ENCODE results near the gene SPPL2B. TPM values are rescaled to one million over a fixed set of nuclear protein-coding genes. Genes with fewer than 3 reads are reported as not detected.

Gene SPPL2B
- total RNA-seq, 2 experiments from 2014 or later, result 106 to 111 TPM

GRCh38 chr19:2359992-2360685 lies 31.7 kb downstream of the SPPL2B start, which contains the start of gene TMPRSS9:
Gene TMPRSS9, plus strand, starts transcription at chr19:2360265. Its CDS starts 29,521 bp downstream, at chr19:2389786.
- no peak for TF ChIP-seq CTCF (IDR thresholded peaks at IDR 0.05)
- peaks cover 16 to 19% of the 10 kb centered on the region in 2 experiments for H3K27me3 ChIP-seq (ENCODE audit: control insufficient read depth in 1 of 2, insufficient read depth in 2 of 2, low read length in 2 of 2)
- CTCF ChIA-PET, result no interaction called here
- no peak within 1 kb of the TSS for H3K27ac ChIP-seq (ENCODE audit: low read depth in 1 of 2, low read length in 2 of 2)
- no peaks in the 10 kb centered on the region for H3K36me3 Mint-ChIP-seq (ENCODE audit: low read depth)
- no peak within 1 kb of the TSS for H3K4me3 Mint-ChIP-seq
- DNase-seq, result no peak
- no peaks in the 10 kb centered on the region for H3K9me3 Mint-ChIP-seq
- no peaks in the 10 kb centered on the region for H3K36me3 ChIP-seq (ENCODE audit: insufficient read depth, low read length)
- intact Hi-C loops (cut with DNase I, micrococcal nuclease), result no loop called here
- peaks cover 6% of the 10 kb centered on the region for H3K4me1 Mint-ChIP-seq (ENCODE audit: low read depth)
- no peak within 1 kb of the TSS for H3K27ac Mint-ChIP-seq
- peaks cover 0 to 8% of the 10 kb centered on the region in 2 experiments for H3K9me3 ChIP-seq (ENCODE audit: control insufficient read depth in 1 of 2, insufficient read depth in 1 of 2, low read length in 2 of 2)
- ATAC-seq (ENCODE audit: poor library complexity), result no peak
- H3K4me3 ChIP-seq (ENCODE audit: low read length), result no peak within 1 kb of the TSS
- H3K27me3 Mint-ChIP-seq, result peaks cover 12% of the 10 kb centered on the region
- peaks cover 10% of the 10 kb centered on the region for H3K4me1 ChIP-seq (ENCODE audit: insufficient read depth, low read length)
- POLR2A ChIA-PET, result no interaction called here

GRCh38 chr19:2360833-2361232 lies 32.3 kb downstream of the SPPL2B start:
- peaks cover 6% of the 10 kb centered on the region for H3K4me1 Mint-ChIP-seq (ENCODE audit: low read depth)
- H3K9me3 ChIP-seq (ENCODE audit: control insufficient read depth in 1 of 2, insufficient read depth in 1 of 2, low read length in 2 of 2), result peaks cover 0 to 8% of the 10 kb centered on the region in 2 experiments
- ChIA-PET POLR2A (no interaction called here), CTCF (no interaction called here)
- no peaks in the 10 kb centered on the region for H3K9me3 Mint-ChIP-seq
- no peak for TF ChIP-seq CTCF (IDR thresholded peaks at IDR 0.05)
- H3K36me3 Mint-ChIP-seq (ENCODE audit: low read depth), result no peaks in the 10 kb centered on the region
- ATAC-seq (ENCODE audit: poor library complexity) (no peak), DNase-seq (no peak)
- no peak overlapping the region for H3K27ac Mint-ChIP-seq
- peaks cover 10% of the 10 kb centered on the region for H3K4me1 ChIP-seq (ENCODE audit: insufficient read depth, low read length)
- peaks cover 12% of the 10 kb centered on the region for H3K27me3 Mint-ChIP-seq
- H3K4me3 ChIP-seq (ENCODE audit: low read length), result no peak overlapping the region
- H3K4me3 Mint-ChIP-seq, result no peak overlapping the region
- intact Hi-C loops (cut with DNase I, micrococcal nuclease), result no loop called here
- no peaks in the 10 kb centered on the region for H3K36me3 ChIP-seq (ENCODE audit: insufficient read depth, low read length)
- peaks cover 16 to 19% of the 10 kb centered on the region in 2 experiments for H3K27me3 ChIP-seq (ENCODE audit: control insufficient read depth in 1 of 2, insufficient read depth in 2 of 2, low read length in 2 of 2)
- no peak overlapping the region for H3K27ac ChIP-seq (ENCODE audit: low read depth in 1 of 2, low read length in 2 of 2)

- CTCF ChIA-PET, result no interaction called here
- Histone ChIP-seq H3K4me1 (ENCODE audit: insufficient read depth, low read length) (peaks cover 10% of the 10 kb centered on the region), H3K27me3 (ENCODE audit: control insufficient read depth in 1 of 2, insufficient read depth in 2 of 2, low read length in 2 of 2) (peaks cover 16 to 19% of the 10 kb centered on the region in 2 experiments), H3K4me3 (ENCODE audit: low read length) (no peak overlapping the region), H3K36me3 (ENCODE audit: insufficient read depth, low read length) (no peaks in the 10 kb centered on the region), H3K9me3 (ENCODE audit: control insufficient read depth in 1 of 2, insufficient read depth in 1 of 2, low read length in 2 of 2) (peaks cover 0 to 8% of the 10 kb centered on the region in 2 experiments), H3K27ac (ENCODE audit: low read depth in 1 of 2, low read length in 2 of 2) (no peak overlapping the region)
- no peak for TF ChIP-seq CTCF (IDR thresholded peaks at IDR 0.05)
- Mint-ChIP-seq H3K36me3 (ENCODE audit: low read depth) (no peaks in the 10 kb centered on the region), H3K27me3 (peaks cover 12% of the 10 kb centered on the region), H3K4me3 (no peak overlapping the region), H3K4me1 (ENCODE audit: low read depth) (peaks cover 6% of the 10 kb centered on the region), H3K9me3 (no peaks in the 10 kb centered on the region), H3K27ac (no peak overlapping the region)
- ATAC-seq (ENCODE audit: poor library complexity) (no peak), DNase-seq (no peak)
- intact Hi-C loops (cut with DNase I, micrococcal nuclease), result no loop called here
- POLR2A ChIA-PET, result no interaction called here
These were observed 33.0 kb downstream of the SPPL2B start for GRCh38 chr19:2361246-2362045.
